ENCODE data around the gene CLUH.

Gene CLUH

GRCh38 chr17:2711608-2712299, at the start of gene CLUH:
CLUH (minus strand) TSS chr17:2711764; CDS start chr17:2711661, 103 bp downstream.
- FAIRE-seq, result no peak

DNA sequence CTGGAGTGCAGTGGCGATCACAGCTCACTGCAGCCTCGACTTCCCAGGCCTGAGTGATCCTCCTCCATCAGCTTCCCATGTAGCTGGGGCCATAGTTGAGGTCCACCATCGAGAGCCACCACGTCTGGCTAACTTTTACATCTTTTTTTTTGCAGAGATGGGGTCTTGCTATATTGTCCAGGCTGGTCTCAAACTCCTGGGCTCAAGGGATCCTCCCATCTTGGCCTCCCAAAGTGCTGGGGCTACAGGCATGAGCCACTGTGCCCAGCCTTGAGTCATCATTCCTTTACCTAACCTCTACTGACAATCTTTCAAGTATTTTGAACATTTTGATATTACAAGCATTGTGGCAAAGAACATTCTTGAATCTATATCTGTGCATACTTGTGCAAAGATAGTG, 47.3 kb upstream of the CLUH start:
- no peak for FAIRE-seq

DNA sequence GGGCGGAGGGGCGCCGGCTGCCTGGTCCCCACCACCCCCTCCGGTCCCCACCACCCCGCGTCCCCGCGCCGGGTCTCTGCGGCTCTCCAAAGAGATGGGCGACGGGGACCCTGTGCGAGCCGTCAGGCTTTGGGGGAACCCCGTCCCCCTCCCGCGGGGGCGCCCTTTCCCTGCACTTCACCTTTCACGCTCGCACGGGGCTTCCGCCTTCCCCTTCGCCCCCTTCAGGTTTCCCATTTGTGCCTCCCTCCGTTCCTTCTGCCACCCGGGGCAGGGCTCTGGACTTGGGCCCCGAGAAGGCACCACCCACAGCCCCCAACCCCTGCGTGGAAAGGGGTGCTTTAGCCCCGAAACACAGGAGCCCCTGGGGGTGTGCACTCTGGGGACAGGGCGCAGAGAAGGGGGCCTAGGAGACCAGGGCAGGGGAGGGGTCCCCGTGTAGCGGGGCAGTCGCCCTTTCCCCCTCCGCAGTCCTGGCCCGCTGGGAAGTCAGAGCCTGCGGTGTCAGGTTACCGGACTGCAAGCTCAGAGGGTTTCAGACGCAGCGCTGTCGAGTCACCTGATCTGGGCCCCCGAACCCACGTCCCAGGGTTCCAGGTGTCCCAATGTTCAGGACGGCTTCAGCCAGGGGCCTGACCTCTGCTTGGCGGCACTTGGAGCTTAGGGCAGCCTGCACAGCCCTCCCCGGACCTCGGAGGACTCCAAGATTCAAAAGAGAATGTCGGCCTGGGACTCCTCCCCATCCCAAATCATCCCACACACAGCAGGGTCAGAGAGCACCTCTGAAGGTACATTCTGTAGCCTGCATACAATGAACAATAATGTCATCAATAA, 44.5 kb upstream of the CLUH start:
- FAIRE-seq, result no peak

DNA sequence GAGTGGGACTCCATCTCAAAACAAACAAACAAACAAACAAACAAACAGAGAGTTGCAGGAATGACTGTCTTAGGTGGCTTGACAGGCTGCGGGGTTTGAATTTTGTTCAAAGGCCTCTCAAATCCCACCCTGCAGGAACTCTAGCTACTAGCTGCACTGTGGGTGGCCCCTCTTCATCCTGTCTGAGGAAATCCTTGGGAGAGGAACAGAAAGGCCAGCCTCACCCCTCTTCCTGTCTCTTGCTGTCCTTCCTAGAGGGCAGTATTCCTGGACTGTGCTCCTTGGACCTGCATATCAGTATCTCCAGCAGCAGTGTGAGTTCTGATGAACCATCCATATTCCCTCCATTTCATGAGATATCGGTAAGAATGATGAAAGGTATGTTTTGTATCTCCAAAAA, 39.9 kb upstream of the CLUH start:
- FAIRE-seq, result no peak

- no peak for FAIRE-seq
These were observed 39.2 kb upstream of the CLUH start for GRCh38 chr17:2750721-2751120.

DNA sequence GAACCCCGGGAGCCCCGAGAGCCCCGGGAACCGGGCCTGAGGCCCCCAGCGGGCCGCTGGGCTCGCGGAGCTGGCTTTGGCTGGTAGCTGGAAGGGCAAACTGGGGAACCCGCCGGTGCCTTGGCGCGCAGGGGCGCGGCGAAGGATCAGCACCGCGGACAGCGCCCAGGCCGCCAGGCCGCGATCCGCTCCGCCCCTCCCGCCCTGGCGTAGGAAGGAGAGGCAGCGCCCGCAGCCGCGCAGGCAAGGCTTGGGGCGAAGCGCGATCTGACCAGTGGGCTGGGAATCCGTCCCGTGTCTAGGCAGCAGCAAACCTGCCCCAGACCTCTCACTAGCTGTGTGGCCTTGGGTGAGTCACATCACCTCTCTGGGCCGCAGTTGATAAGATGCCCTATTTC, 38.2 kb upstream of the CLUH start:
- no peak for FAIRE-seq

DNA sequence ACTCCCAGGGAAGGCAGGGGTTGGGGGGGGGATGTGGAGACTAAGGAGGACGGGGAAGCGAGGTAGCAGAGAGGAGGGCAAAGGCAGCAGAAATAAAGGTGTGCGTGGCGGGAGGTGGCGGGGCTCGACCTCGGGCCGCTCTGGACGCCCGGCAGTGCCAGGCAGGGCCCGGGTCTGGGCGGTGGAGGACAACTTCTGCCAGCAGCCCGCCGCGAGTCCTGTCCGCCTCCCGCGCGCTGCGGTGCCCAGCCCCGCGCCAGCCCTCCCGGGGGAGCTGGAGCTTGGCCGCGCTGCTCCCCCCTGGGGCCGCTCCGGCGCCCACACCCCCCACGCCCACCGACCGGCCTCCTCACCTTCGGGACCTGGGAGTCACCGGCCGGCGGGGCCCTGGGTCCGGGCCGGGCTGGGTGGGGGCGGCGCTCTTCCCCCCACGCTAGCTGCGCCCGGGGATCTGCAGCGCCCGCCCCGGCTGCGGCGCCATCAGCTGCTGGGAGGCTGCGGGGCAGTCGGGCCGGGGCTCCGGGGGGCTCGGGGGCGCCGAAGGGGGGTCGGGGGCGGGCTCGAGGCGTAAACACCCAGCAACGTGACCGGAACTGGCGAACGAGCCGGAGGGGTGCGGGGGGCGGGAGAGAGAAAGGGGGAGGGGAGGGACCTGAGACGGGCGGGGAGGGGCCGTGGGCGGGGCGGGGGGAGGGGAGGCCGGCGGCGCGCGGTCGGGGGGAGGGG, 37.7 kb upstream of the CLUH start, which contains the start of gene CCDC92B:
CCDC92B (minus strand) TSS at position 595 of the 726 bp plus-strand sequence. CDS start 14,507 bp downstream, outside the sequence.
- FAIRE-seq, result no peak

DNA sequence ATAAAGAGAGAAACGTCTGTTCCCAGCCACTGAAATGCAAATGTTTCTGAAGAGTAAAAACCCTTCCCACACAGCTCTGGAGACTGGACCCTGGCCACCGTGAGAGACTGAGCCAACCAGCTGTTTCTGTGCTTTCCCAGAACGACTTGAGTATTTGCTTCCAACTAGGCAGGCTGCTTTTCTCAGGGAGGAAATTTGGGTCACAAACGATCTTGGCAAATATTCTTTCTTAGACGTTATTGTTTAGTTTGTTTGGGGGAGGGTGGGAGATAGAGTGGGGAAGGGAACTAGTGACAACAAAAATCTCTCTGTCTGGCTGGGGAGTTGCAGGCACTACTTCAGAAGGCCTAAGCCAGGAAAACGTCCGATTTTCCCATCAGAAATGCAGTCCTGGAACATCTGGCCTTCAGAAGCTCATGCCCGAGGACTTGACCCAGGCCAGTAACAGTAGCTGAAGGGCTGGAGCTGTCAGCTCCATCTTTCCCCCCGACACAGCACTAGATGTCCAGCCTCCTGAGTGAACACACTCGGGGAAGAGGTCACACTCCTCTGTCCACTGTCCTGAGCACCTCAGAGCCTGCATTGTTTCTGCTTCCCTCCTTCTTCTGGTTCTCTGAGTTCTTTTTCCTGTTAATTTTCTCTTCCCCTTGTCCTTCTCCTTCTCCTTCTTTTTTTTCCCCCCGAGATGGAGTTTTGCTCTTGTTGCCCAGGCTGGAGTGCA, 33.9 kb upstream of the CLUH start:
- FAIRE-seq, result no peak

GRCh38 chr17:2737693-2738092, 26.1 kb upstream of the CLUH start:
- no peak for FAIRE-seq

DNA sequence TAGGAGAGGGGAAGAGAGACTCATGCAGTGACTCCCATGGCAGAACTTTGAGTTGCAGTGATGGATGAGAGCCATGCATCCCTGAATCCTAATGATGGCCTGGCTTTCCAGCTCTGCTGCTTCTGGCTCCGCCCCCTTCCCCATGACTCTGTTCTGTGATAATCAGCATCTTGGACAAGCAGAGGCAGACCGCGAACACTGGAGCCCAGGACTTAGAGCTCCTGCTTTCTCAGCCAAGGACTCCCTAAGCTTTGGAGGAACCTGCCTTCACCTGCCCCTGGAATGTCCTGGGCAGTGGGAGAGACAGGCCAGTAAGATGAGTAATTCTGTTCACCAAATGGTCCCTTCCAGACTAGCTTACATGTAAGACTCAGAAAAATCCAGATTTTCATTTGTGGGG, 25.4 kb upstream of the CLUH start:
- FAIRE-seq, result no peak

DNA sequence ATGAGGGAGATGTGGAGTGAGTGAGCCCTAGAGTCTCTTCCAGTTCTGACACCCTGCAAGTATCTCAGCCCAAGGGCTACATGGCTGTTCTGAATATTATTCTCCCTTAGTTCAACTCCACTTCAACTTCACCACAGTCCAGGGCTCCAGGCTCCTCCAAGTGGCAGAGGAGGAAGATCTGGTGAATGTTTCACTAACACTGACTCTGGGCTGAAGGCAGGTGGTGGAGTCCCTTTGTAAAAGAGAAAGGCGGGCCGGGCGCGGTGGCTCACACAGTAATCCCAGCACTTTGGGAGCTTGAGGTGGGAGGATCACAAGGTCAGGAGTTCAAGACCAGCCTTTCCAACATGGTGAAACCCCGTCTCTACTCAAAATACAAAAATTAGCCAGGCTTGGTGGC, 24.3 kb upstream of the CLUH start:
- FAIRE-seq, result no peak

GRCh38 chr17:2734939-2735338, 23.4 kb upstream of the CLUH start:
- no peak for FAIRE-seq

DNA sequence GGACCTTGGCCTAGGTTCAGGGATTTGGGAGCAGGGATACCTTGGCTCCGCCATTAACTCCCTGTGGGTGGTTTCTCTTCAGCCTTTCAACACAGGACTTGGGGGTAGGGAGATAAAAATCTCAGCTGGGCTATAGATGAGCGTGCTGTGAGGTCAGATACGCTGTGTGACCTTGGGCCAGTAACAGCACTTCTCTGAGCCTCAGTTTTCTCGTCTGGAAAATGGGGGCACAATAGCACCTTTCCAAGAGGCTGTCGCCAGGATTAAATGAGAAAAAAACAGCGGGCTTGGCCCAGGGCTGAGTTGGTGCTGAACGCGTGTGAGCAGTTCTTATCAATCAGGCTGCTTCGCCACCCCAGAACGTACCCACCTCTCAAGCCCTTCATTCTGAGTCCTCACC, 20.2 kb upstream of the CLUH start:
- FAIRE-seq, result no peak

DNA sequence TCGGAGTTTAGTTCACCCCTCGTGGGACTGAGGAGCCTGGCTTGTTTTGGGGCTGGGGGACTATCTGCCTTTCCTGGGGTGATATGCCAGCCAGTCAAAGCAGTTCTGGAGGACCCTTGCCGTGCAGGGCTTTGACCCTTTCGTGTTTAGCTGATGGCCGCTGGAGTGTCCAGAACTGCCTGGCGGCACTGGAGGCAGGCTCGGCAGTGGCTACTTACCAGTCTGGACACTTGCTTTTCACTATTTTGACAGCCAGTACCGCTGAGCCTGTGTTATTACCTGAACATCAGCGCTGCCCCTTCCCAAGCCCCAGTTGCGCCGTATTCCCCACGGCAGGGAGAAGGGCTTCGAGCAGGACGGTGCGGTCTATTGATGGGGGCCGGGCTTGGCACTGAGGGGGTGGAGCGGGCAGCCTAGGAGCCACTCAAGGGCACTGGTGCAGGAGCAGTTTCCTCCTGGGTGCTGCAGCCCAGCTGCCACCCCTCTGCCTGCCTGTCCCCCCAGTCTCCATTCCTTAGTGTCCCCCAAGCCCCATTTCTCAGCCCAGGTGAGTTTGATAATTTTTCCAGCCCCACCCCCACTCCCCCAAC, 19.3 kb upstream of the CLUH start:
- no peak for FAIRE-seq

DNA sequence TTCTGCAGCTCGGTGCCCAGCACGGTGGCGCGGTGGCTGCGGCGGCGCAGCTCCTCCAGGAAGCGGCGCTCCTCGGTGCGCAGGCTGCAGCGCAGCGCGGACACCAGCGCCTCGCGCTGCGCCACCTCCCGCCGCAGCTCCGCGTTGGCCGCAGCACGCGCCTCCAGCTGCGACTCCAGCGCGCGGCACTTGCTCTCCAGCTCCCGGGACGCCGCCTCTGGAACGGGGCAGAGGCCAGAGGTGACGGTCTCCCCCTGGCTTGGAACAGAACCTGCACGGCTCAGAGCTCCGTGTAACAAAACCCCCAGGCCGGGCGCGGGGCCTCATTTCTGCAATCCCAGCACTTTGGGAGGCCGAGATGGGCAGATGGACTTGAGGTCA, 13.2 kb upstream of the CLUH start:
- no peak for FAIRE-seq

- no peak for FAIRE-seq
These were observed 12.6 kb upstream of the CLUH start for GRCh38 chr17:2723997-2724783.

DNA sequence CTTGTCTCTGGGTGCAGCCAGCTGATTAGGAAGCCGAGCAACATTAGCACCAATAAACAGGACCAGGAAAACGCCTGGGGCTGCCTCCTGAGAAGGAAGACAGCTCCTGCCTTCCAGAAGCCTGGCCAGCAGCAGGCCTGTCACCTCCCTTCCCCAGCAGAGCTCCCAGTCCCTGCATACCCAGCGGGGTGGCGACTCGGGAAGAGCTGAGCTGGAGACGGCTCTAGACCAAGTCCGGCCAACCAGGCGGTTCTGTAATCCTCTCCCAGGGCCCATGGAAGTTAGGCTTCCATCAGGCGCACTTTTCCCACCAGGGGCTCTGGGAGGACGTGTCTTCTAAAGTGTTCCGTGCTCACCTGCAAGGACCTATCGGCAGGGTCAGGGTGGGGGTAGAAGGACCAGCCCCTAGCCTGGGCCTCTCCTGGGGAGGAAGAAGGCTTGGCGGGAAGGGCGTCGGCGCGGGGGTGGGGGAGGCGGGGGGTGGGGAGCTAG, 12.0 kb upstream of the CLUH start:
- FAIRE-seq, result no peak

DNA sequence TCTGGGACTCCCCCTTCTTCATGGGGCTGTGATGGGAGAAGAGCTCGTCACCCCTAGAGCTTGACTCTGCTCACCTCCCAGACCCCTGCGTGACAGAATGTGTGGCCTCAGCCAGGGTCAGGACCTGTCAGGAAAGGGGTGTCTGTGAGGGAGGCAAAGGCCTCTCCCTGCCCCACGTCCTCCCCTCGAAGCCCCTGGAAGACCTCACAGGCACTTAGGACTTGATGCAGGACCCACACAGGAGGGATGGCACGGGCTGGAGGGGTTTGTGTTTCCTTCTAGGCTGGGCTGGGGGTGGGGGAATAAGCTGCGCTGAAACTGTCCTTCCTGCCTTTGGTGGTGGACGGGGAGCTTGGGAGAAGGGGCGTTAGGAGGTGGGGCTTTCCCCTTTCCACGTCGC, 11.0 kb upstream of the CLUH start:
- no peak for FAIRE-seq

DNA sequence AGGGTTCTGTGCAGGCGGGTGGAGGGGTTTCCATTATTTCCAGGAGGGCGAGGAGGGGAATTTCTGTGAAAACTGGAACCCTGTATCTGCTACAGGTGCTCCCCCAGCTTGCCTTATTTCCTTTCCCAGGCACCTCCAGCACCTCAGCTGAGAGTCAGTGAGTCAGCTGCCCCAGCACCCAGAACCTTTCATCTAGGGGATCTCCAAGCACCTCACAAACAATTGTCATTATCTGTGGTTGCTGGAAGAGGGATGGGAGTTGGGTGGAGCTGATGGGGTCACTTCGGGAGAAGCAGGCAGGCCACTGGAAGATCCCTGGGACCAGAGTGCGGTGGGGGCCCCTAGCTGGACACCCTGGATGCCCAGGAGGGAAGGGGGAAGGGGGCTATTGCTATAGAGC, 10.0 kb upstream of the CLUH start:
- FAIRE-seq, result no peak

- no peak for FAIRE-seq
These were observed 8.3 kb upstream of the CLUH start for GRCh38 chr17:2719861-2720260.

- no peak for FAIRE-seq
These were observed 6.8 kb upstream of the CLUH start for GRCh38 chr17:2718150-2718938.
